Measurements from ENCODE around the gene TMEM52.

TMEM52 gene

GRCh38 chr1:1958071-1958541 is 39.0 kb upstream of the TMEM52 start:
- H3K4me3 ChIP-seq (ENCODE audit: low read length): no peak overlapping the region
- peaks cover 5% of the 10 kb centered on the region for H3K4me1 ChIP-seq (ENCODE audit: control insufficient read depth, insufficient read depth, low read length)
- no peaks in the 10 kb centered on the region for H3K36me3 ChIP-seq (ENCODE audit: insufficient read depth, low read length)
- H3K9me3 ChIP-seq (replicated peaks; ENCODE audit: low read length): no peaks in the 10 kb centered on the region
- no peak overlapping the region for H3K9ac ChIP-seq (ENCODE audit: low read depth, low read length)
- peaks cover 63% of the 10 kb centered on the region for H3K27me3 ChIP-seq (ENCODE audit: control insufficient read depth, insufficient read depth, low read length)
- no peak overlapping the region for H3K4me2 ChIP-seq (ENCODE audit: low read length)

GRCh38 chr1:1957533-1957961 is 38.5 kb upstream of the TMEM52 start:
- Histone ChIP-seq H3K9me3 (replicated peaks; ENCODE audit: low read length) (no peaks in the 10 kb centered on the region), H3K27me3 (ENCODE audit: control insufficient read depth, insufficient read depth, low read length) (peaks cover 62% of the 10 kb centered on the region), H3K9ac (ENCODE audit: low read depth, low read length) (no peak overlapping the region)

GRCh38 chr1:1956586-1957532 is 37.8 kb upstream of the TMEM52 start:
- Histone ChIP-seq H3K9ac (ENCODE audit: low read depth, low read length) (no peak overlapping the region), H3K27me3 (ENCODE audit: control insufficient read depth, insufficient read depth, low read length) (peaks cover 61% of the 10 kb centered on the region), H3K4me2 (ENCODE audit: low read length) (no peak overlapping the region), H3K4me1 (ENCODE audit: control insufficient read depth, insufficient read depth, low read length) (peaks cover 5% of the 10 kb centered on the region), H3K9me3 (replicated peaks; ENCODE audit: low read length) (no peaks in the 10 kb centered on the region), H3K36me3 (ENCODE audit: insufficient read depth, low read length) (no peaks in the 10 kb centered on the region), H3K4me3 (ENCODE audit: low read length) (no peak overlapping the region)

More at GRCh38 chr1:1957533-1957961, 38.5 kb upstream of the TMEM52 start:
- peaks cover 5% of the 10 kb centered on the region for H3K4me1 ChIP-seq (ENCODE audit: control insufficient read depth, insufficient read depth, low read length)
- no peak overlapping the region for H3K4me2 ChIP-seq (ENCODE audit: low read length)
- no peak overlapping the region for H3K4me3 ChIP-seq (ENCODE audit: low read length)
- H3K36me3 ChIP-seq (ENCODE audit: insufficient read depth, low read length): no peaks in the 10 kb centered on the region

- H3K4me3 ChIP-seq (ENCODE audit: low read length): no peak overlapping the region
- no peaks in the 10 kb centered on the region for H3K9me3 ChIP-seq (replicated peaks; ENCODE audit: low read length)
- H3K4me1 ChIP-seq (ENCODE audit: control insufficient read depth, insufficient read depth, low read length): peaks cover 5% of the 10 kb centered on the region
- no peaks in the 10 kb centered on the region for H3K36me3 ChIP-seq (ENCODE audit: insufficient read depth, low read length)
- H3K27me3 ChIP-seq (ENCODE audit: control insufficient read depth, insufficient read depth, low read length): peaks cover 57% of the 10 kb centered on the region
- no peak overlapping the region for H3K9ac ChIP-seq (ENCODE audit: low read depth, low read length)
- no peak overlapping the region for H3K4me2 ChIP-seq (ENCODE audit: low read length)
Measured at GRCh38 chr1:1956101-1956500, 37.0 kb upstream of the TMEM52 start.

- H3K9ac ChIP-seq (ENCODE audit: low read depth, low read length): no peak overlapping the region
- H3K4me2 ChIP-seq (ENCODE audit: low read length): no peak overlapping the region
- no peak overlapping the region for H3K4me3 ChIP-seq (ENCODE audit: low read length)
- no peaks in the 10 kb centered on the region for H3K36me3 ChIP-seq (ENCODE audit: insufficient read depth, low read length)
- peaks cover 5% of the 10 kb centered on the region for H3K4me1 ChIP-seq (ENCODE audit: control insufficient read depth, insufficient read depth, low read length)
- peaks cover 57% of the 10 kb centered on the region for H3K27me3 ChIP-seq (ENCODE audit: control insufficient read depth, insufficient read depth, low read length)
- no peaks in the 10 kb centered on the region for H3K9me3 ChIP-seq (replicated peaks; ENCODE audit: low read length)
Measured at GRCh38 chr1:1955621-1956094, 36.6 kb upstream of the TMEM52 start.

- H3K4me2 ChIP-seq (ENCODE audit: low read length): no peak overlapping the region
- no peaks in the 10 kb centered on the region for H3K9me3 ChIP-seq (replicated peaks; ENCODE audit: low read length)
- peaks cover 53% of the 10 kb centered on the region for H3K27me3 ChIP-seq (ENCODE audit: control insufficient read depth, insufficient read depth, low read length)
- H3K9ac ChIP-seq (ENCODE audit: low read depth, low read length): no peak overlapping the region
- no peaks in the 10 kb centered on the region for H3K36me3 ChIP-seq (ENCODE audit: insufficient read depth, low read length)
- H3K4me3 ChIP-seq (ENCODE audit: low read length): no peak overlapping the region
- H3K4me1 ChIP-seq (ENCODE audit: control insufficient read depth, insufficient read depth, low read length): peaks cover 4% of the 10 kb centered on the region
Measured at GRCh38 chr1:1954831-1955441, 35.9 kb upstream of the TMEM52 start.

GRCh38 chr1:1954015-1954414 is 34.9 kb upstream of the TMEM52 start:
- no peaks in the 10 kb centered on the region for H3K9me3 ChIP-seq (replicated peaks; ENCODE audit: low read length)
- no peak overlapping the region for H3K9ac ChIP-seq (ENCODE audit: low read depth, low read length)
- no peaks in the 10 kb centered on the region for H3K36me3 ChIP-seq (ENCODE audit: insufficient read depth, low read length)
- peaks cover 51% of the 10 kb centered on the region for H3K27me3 ChIP-seq (ENCODE audit: control insufficient read depth, insufficient read depth, low read length)
- no peak overlapping the region for H3K4me3 ChIP-seq (ENCODE audit: low read length)
- H3K4me1 ChIP-seq (ENCODE audit: control insufficient read depth, insufficient read depth, low read length): no peaks in the 10 kb centered on the region
- H3K4me2 ChIP-seq (ENCODE audit: low read length): no peak overlapping the region

- no peak overlapping the region for H3K9ac ChIP-seq (ENCODE audit: low read depth, low read length)
- no peak overlapping the region for H3K4me2 ChIP-seq (ENCODE audit: low read length)
- H3K27me3 ChIP-seq (ENCODE audit: control insufficient read depth, insufficient read depth, low read length): peaks cover 46% of the 10 kb centered on the region
Measured at GRCh38 chr1:1950940-1951339, 31.9 kb upstream of the TMEM52 start.

GRCh38 chr1:1948783-1949182 is 29.7 kb upstream of the TMEM52 start:
- no peak overlapping the region for H3K4me2 ChIP-seq (ENCODE audit: low read length)
- peaks cover 3% of the 10 kb centered on the region for H3K4me1 ChIP-seq (ENCODE audit: control insufficient read depth, insufficient read depth, low read length)
- no peak overlapping the region for H3K9ac ChIP-seq (ENCODE audit: low read depth, low read length)
- no peaks in the 10 kb centered on the region for H3K36me3 ChIP-seq (ENCODE audit: insufficient read depth, low read length)
- no peak overlapping the region for H3K4me3 ChIP-seq (ENCODE audit: low read length)
- no peaks in the 10 kb centered on the region for H3K9me3 ChIP-seq (replicated peaks; ENCODE audit: low read length)
- H3K27me3 ChIP-seq (ENCODE audit: control insufficient read depth, insufficient read depth, low read length): peaks cover 47% of the 10 kb centered on the region

More at GRCh38 chr1:1950940-1951339, 31.9 kb upstream of the TMEM52 start:
- H3K4me1 ChIP-seq (ENCODE audit: control insufficient read depth, insufficient read depth, low read length): no peaks in the 10 kb centered on the region
- H3K9me3 ChIP-seq (replicated peaks; ENCODE audit: low read length): no peaks in the 10 kb centered on the region
- no peaks in the 10 kb centered on the region for H3K36me3 ChIP-seq (ENCODE audit: insufficient read depth, low read length)
- no peak overlapping the region for H3K4me3 ChIP-seq (ENCODE audit: low read length)

- Histone ChIP-seq H3K9me3 (replicated peaks; ENCODE audit: low read length) (no peaks in the 10 kb centered on the region), H3K4me3 (ENCODE audit: low read length) (no peak overlapping the region), H3K4me1 (ENCODE audit: control insufficient read depth, insufficient read depth, low read length) (peaks cover 3% of the 10 kb centered on the region), H3K36me3 (ENCODE audit: insufficient read depth, low read length) (no peaks in the 10 kb centered on the region), H3K9ac (ENCODE audit: low read depth, low read length) (no peak overlapping the region), H3K4me2 (ENCODE audit: low read length) (no peak overlapping the region), H3K27me3 (ENCODE audit: control insufficient read depth, insufficient read depth, low read length) (peaks cover 48% of the 10 kb centered on the region)
Measured at GRCh38 chr1:1947493-1947892, 28.4 kb upstream of the TMEM52 start.

GRCh38 chr1:1946540-1946939 is 27.5 kb upstream of the TMEM52 start:
- Histone ChIP-seq H3K4me2 (ENCODE audit: low read length) (no peak overlapping the region), H3K27me3 (ENCODE audit: control insufficient read depth, insufficient read depth, low read length) (peaks cover 57% of the 10 kb centered on the region), H3K9ac (ENCODE audit: low read depth, low read length) (no peak overlapping the region), H3K4me1 (ENCODE audit: control insufficient read depth, insufficient read depth, low read length) (peaks cover 3% of the 10 kb centered on the region), H3K9me3 (replicated peaks; ENCODE audit: low read length) (no peaks in the 10 kb centered on the region), H3K36me3 (ENCODE audit: insufficient read depth, low read length) (no peaks in the 10 kb centered on the region), H3K4me3 (ENCODE audit: low read length) (no peak overlapping the region)
